ENCODE results near the gene ARMCX2. TPM values are rescaled to one million over a fixed set of nuclear protein-coding genes. Genes with fewer than 3 reads are reported as not detected.

ARMCX2 gene
- total and polyA plus RNA-seq, 10 of the 15 experiments (the other 5 are each of a cell fraction or from before 2014, with no cell fraction given) = 0.26 to 25.5 (median 11.6) TPM

GRCh38 chrX:101685923-101686322, 26.3 kb upstream of the ARMCX2 start:
- no peaks in the 10 kb centered on the region for H3K27me3 ChIP-seq (replicated peaks in 1 of 2; ENCODE audit: control insufficient read depth in 2 of 2, insufficient read depth in 2 of 2, low read length in 1 of 2)
- no peak overlapping the region for H3K9ac ChIP-seq (ENCODE audit: control insufficient read depth, insufficient read depth, low read length)
- POLR2A ChIA-PET = no interaction called here
- in situ Hi-C loops (cut with MboI) (no loop called here), intact Hi-C loops (cut with micrococcal nuclease; ENCODE audit: unreplicated experiment) (no loop called here)
- SMC1A ChIA-PET (ENCODE audit: uncharacterized antibody, unreplicated experiment) = no interaction called here
- FAIRE-seq = no peak
- no peak overlapping the region for H3K4me3 ChIP-seq
- H3K4me1 ChIP-seq (ENCODE audit: control insufficient read depth, insufficient read depth, low read length) = no peaks in the 10 kb centered on the region
- H3K27ac ChIP-seq (ENCODE audit: control insufficient read depth, insufficient read depth) = no peak overlapping the region
- no peak for DNase-seq (ENCODE audit: low read depth, low spot score)
- no peaks in the 10 kb centered on the region for H4K20me1 ChIP-seq (ENCODE audit: control insufficient read depth, insufficient read depth)
- no TSS peak for BruUV-seq (replicated peaks)
- no peaks in the 10 kb centered on the region for H3K36me3 ChIP-seq (ENCODE audit: control insufficient read depth in 2 of 2, insufficient read depth in 2 of 2, low read length in 1 of 2)
- TF ChIP-seq RELB (IDR thresholded peaks at IDR 0.05; ENCODE audit: low read depth) (no peak), KLF5 (IDR thresholded peaks at IDR 0.05; ENCODE audit: partially characterized antibody) (no peak), IKZF2 (IDR thresholded peaks at IDR 0.05) (no peak), NBN (IDR thresholded peaks at IDR 0.05) (no peak), SUPT20H (IDR thresholded peaks at IDR 0.05; ENCODE audit: borderline replicate concordance, control insufficient read depth, low read depth, low read length) (no peak), REST (IDR thresholded peaks at IDR 0.05; ENCODE audit: low read depth, low read length) (no peak), RAD21 (IDR thresholded peaks at IDR 0.05; ENCODE audit: insufficient read depth, low read depth, low read length) (no peak), IKZF1 (conservative IDR thresholded peaks at IDR 0.05) (no peak), CTCF (IDR thresholded peaks at IDR 0.05 in 2 of 3, conservative IDR thresholded peaks at IDR 0.05 in 1 of 3; ENCODE audit: control insufficient read depth in 2 of 3, extremely low read depth in 1 of 3, insufficient read depth in 1 of 3, low read depth in 3 of 3, low read length in 3 of 3) (no peak)
- H3K79me2 ChIP-seq (ENCODE audit: control insufficient read depth, insufficient read depth, low read length) = no peaks in the 10 kb centered on the region
- H2AFZ ChIP-seq (ENCODE audit: control insufficient read depth, low read depth, low read length) = no peak overlapping the region
- no peaks in the 10 kb centered on the region for H3K9me3 ChIP-seq (replicated peaks; ENCODE audit: control insufficient read depth, insufficient read depth, low read length)
- no peak overlapping the region for H3K4me2 ChIP-seq (ENCODE audit: control insufficient read depth, insufficient read depth)
- CTCF ChIA-PET = no interaction called here
- ATAC-seq = no peak
- RAD21 ChIA-PET (ENCODE audit: unreplicated experiment) = no interaction called here
